Stimulated activated naive CD8-positive, alpha-beta T cell treated with anti-CD3 and anti-CD28 coated beads, Interleukin-15, Interleukin-2, amounts not matched to agents 100 U/mL and 50 U/mL, for 24 hours (primary cell): ENCODE measurements around the gene COL18A1.

Experiments
- ATAC-seq: fragments of 150-1000 bp; cut with Tn5 transposase; one replicate; pipeline ENCODE4 v1.10.0; 2021
- DNase-seq: peaks from one replicate; pipeline ENCODE4 v3.0.0; 2021

The COL18A1 gene

DNA sequence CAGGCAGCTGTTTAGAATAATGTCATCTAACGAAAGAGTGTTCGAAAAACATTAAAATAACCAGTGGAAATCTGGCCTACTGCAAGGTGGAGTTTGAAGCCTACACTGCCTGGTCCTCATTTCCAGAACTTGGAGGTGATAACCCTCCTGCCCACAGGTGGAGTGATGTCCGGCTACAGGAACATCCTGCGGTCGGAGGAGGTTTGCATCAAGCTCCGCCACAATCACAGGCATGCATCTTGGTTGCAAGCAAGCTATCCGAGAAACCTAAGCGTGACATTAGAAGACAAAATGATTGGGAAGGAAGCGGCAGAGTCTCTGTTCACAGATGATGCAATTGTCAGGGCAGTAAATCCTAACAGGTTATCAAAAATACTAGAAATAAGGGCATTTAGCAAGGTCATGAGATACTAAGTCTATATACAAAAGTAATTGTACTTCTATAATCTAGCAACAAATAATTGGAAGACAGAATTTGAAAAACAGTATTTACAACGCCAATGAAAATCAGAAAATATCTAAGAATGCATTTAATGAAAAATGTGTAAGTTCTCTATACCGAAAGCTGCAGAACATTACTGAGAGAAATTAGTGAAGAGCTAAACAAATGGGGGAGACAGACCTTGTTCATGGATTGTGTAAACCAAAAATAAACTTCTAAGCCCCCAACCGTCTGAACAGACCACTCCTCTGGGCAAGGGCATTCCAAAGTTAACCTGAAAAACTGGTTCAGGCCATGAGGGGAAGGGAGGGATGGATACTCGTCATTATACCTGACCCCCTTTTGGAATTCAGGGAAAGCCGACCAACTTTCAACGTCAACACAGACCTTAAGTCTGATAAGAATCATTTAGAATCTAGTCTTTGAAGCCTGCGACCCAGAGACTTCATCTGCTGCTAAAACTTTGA, 141.9 kb downstream of the COL18A1 start:
- no peak for ATAC-seq
- DNase-seq = no peak

- no peak for DNase-seq
- ATAC-seq = no peak
These were observed 142.6 kb downstream of the COL18A1 start for GRCh38 chr21:45547545-45547900.

- ATAC-seq (no peak), DNase-seq (no peak)
These were observed 143.9 kb downstream of the COL18A1 start for GRCh38 chr21:45548711-45549491.

DNA sequence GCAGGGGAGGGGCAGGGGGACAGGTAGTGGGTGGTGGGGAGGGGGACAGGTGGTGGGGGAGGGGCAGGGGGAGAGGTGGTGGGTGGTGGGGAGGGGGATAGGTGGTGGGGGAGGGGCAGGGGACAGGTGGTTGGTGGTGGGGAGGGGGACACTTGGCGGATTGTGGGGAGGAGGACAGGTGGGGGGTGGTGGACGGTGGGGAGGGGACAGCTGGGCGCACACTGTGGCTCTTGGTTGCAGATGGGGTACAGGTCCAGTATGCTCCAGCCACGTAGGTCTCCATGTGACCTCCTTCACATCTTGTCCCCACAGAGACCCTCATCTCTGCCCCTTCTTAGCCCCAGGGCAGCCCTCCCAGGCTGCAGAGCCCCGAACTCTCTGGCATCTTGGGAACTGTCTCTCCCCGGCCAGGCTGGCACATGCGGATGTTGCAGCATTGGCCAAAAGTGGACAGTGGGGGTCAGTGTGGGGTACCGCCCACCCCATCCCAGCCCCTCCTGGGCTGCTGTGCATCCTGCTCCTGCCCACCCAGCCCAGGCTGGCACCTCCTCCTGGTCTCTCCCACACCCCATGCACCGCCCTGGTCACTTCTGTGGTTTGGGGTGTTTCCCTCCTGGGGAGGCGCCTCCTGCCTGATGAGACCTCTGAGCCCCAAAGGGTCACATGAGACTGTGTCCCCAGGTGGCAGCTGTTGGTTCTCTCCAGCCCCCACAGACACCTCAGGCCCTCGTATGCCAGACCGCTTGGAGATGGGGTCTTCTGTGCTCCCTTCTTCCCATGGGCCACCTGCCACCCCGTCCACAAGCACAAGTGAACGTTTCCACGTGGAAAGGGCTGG, 144.9 kb downstream of the COL18A1 start:
- DNase-seq (no peak), ATAC-seq (no peak)

- ATAC-seq (peak; percentile 45), DNase-seq (peak; percentile 66)
These were observed 145.7 kb downstream of the COL18A1 start for GRCh38 chr21:45550522-45551210.

DNA sequence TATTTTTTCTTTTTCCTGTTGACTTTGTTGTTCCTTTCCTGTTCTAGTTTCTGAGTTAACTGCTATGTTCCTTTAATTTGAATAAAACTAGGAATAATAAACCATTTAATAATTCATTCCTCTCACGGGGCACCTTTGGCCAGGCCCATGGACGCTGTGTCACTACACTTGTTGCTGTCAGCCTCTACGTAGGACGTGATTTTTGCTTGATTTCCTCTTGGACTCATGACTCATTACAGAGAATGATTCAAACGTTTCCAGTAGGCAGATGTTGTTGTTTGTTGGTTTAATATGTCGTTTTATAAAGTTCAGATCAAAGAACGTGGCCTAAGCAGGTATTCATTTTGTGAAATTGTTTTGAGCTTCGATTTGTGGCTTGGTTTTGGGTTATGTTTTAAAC, 146.4 kb downstream of the COL18A1 start:
- ATAC-seq (peak; percentile 67), DNase-seq (peak; percentile 50)

DNA sequence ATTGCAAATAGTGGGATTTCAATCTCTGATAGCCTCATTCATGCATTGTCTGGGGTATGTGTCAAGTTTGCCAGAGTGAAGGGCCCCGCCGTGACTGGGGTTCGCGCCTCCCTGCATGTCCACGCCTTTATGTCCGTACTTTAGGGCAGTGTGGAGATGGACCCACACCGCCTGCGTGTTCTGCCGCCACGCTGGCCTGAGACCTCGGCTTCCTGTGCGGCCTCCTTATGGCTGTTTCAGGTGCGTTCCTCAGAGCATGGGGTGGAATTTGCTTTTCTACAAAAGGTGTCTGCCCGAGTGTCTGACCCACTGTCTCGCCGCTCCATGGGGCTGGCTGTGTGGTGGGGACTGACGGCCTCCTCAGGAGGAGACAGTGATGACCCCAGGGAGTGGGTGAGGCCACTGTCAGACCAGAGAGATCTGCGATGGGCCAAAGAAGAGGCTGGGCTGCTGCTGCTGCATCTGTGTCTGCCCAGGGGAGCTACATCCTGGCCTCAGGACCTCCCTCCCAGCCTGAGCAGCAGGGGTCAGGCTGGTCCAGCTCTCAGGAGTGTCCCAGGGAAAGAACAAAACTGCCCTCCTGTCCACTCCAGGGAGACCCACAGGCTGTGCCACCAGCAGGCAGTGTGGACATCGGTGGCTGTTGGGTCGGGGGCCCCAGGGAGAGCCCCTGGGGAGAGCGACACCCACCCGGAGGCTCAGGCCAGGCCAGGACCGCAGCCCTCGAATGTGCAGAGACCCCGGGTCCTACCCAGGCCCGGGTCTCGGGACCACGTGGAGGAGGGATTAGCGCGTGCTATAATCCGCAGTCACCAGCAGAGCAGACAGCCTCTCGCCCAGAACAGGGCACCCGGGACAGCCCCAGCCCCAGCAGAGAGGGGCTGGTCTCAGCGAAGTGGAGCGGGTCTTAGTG, 147.1 kb downstream of the COL18A1 start:
- DNase-seq = no peak
- ATAC-seq = peak; percentile 3

DNA sequence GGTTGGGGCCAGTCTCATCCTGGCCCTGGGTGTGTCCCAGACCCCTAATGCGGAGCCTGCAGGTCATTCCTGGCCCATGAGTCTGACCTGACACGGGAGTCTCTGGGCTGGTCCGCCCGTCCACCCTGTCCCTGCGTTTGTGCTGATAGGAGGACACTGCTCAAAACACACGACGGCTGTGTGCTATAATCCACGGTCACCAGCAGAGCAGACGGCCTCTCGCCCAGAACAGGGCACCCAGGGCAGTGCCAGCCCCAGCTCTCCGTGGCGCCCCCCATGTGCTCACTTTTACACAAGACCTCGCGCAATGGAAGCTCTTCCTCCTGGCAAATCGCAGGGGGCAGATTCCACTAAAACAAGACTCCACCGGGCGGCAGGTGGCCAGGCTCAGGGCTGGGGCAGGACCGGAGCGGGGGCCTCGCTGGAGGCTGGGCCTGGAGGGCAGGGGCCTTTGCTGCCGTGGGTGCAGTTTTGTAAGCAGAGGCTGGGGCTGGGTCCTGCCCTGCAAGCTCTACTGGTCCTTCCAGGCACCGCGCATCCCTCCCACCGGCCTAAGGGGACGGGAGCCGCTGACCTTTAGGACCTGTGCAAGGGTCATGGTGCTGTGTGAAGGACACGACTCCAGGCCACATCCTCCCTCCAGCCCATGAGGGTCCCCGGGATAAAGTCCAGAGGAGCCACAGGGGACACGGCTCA, 147.9 kb downstream of the COL18A1 start:
- DNase-seq = no peak
- ATAC-seq = no peak

GRCh38 chr21:45554477-45555175, 149.7 kb downstream of the COL18A1 start:
- peak; percentile 63 for ATAC-seq
- peak; percentile 94 for DNase-seq

DNA sequence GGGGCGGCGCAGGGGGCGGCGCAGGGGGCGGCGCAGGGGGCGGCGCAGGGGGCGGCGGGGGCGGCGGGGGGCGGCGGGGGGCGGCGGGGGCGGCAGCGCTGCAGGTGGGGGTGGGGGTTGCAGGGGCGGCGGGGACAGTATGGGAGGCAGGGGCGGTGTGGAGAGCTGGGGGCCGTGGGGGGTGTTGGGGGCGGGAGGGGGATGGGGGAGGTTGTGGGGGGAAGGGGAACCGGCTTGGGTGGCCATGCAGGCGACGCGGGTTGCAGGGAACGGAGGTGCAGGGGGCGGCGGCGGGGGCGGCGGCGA, 150.2 kb downstream of the COL18A1 start:
- DNase-seq = no peak
- ATAC-seq = no peak

DNA sequence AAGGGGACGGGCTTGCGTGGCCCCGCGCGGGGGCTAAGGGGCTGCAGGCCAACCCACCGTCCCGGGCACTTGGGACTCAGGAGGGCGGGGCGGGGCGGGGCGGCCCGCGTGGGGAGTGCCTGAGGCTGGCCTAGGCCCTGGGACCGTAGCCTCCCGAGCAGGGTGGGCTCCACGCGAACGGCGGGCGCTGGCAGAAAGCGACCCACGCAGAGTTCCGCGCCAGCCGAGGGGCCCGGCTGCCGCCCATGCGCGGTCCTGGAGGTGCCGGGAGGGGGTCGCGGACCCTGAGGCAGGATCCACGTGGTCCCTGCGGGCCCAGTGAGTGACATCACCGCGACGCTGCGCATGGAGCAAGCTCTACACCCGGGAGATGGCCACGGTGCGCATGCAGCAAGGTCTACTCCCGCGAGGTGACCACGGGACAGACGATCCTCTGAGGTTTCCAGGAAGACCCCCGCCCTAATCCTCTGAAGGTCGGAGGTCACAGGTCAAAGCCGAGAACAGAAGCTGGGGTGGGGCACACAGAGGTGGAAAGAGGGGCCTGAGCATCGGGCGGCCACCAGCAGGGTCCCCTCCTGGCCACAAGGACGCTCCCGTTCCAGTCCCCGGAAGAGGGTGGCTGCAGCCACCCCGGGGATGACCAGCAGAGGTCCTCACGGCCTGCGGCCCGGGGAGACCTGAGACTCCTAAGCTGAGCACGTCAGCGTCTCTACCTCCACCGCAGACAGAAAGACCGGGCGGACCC, 150.8 kb downstream of the COL18A1 start:
- ATAC-seq (peak; percentile 24), DNase-seq (peak; percentile 62)

GRCh38 chr21:45556302-45556644, 151.3 kb downstream of the COL18A1 start:
- DNase-seq = no peak
- ATAC-seq = no peak

DNA sequence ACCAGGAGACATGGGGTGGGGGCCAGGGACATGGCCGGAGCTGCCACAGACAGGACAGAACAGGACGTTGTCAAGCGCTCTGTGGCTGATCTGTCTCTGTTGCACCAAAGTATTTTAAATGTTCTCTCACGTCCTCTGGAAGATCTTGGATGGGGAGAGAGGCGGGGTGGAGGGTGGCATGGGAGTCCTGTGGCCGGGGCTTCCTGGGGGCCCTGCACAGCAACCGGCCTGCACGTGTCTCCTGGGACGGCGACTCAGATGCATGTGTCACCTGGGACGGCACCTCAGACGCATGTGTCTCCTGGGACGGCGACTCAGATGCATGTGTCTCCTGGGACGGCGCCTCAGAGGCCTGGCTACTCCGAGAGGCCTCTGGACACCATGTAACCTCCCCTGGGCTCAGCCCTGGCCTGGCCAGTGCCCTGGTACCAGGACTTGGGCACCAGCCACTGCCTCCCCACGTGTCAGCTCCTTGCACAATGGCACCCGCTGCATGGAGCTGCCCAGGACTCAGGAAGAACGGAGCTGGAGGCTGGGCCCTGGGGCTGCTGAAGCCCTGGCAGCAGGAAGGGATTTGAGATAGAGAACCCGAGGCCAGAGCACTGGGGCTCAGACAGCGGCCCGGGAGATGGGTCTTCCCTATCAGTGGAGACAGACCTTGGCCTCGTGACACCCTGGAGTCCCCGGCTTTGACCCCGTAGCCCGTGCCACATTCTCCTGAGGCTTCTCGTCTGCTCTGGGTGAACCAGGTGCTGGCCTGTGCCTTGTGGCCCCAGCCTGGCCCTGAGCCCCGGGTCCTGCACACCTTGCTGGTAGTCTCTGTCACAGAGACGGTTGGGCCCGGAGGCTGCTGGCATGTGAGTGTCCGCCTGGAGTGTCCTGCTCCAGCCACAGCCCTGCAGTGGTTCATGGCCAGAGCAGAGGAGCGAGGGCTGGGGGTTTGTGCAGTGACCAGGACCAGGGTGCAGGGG, 152.0 kb downstream of the COL18A1 start:
- no peak for DNase-seq
- ATAC-seq = no peak

DNA sequence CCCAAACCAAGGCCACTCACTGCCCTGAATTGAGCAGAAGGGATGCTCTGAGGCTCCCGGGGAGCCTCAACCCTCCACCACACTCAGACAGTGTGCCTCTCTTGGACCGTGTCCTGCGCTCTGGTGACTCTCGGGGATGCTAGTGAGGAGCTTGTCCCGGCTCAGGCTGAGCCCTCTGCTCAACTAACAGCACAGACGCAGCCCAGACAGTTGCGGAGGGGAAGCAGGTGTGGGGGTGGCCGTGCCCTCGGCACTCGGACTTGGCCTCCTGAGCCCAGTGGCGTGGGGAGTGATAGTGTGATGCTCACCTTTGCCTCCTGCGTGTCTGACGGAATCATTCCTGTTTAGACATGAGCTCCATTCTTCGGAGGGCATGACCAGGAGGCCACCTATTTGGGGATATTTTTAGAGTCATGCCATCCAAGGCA, 152.7 kb downstream of the COL18A1 start:
- ATAC-seq = no peak
- DNase-seq = no peak

DNA sequence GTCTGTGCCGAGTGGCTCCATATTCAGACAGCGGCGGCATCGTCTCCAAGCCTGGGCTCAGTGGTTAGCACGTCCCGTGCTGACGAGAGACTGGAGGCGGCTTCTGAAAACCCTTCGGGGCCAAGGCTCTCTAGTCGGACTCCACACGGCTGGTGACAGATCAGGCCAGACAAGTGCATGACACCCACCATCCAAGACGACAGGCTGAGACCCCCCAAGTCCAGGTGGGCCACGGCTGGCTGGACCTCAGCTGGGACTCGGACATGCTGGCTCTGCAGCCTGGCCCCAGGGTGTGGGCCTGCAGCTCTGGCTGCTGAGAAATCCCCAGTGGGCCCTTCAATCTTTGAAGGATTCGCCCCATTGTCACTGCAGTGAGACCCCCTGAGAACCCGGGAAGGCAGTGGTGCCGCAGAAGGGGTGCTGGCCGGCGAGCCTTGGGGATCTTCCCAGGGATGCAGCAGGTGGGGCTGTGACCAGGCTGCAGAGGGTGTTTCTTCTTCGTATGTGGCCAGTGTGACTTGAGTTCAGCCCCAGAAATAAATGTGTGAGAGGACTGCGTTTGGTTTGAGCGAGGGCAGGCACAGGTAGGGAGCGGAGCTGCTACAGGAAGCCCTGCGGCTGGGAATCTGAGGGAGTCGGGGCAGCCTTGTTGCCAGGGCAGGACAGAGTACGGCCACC, 153.2 kb downstream of the COL18A1 start:
- ATAC-seq = no peak
- DNase-seq = no peak

DNA sequence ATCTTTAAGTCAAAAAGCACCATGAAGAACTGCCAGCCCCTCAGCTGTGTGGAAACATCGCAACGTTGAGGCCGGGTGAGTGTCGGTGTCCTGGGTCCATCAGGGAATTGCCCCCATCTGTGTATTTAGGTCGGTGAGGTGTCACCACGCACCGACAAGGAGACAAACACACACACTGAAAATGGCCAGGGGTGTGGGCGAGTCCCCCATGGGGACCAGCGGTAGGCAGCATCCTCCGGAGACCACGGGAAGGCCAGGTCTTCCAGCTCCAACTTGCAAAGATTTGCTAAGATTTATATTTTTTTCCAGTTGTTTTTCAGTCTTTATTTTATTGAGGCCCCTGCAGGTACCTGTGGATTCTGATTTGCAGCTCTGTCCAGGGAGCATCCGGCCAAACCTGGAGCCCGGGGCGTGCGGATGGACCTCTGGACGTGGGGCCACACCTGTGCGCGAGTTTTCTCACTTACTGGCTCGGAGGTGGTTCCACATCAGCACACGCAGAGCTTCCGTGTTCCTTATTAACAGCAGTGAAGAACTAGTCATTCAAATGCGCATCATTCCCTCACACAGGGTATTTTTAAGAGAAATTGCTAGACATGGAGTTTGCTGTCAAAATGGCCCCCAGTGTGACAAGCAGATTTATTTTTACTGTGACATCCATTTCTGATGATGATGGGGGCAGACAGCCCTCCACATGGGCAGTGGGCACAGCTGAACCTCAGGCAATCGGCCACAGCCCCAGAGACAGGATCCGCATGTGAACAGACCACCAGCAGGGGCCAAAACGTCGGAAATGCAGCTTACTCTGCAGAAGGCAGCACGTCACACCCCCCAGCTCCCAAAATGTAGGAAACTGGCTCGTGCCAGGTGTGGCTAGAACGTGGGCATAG, 154.5 kb downstream of the COL18A1 start:
- no peak for DNase-seq
- no peak for ATAC-seq
